ENCODE results near the gene BEAN1. TPM values are rescaled to one million over a fixed set of nuclear protein-coding genes. Genes with fewer than 3 reads are reported as not detected.
A peak's percentile ranks its signal among the peaks of the same experiment; 100 is the strongest.
"Not testable (repeated sequence)": the region's sequence is repeated elsewhere in the genome, so short reads cannot be mapped to it uniquely, and the experiment has no call there.

BEAN1 gene
- total RNA-seq, 2 donors from 2014 or later, result 0.42 to 0.48 TPM

- intact Hi-C loops (cut with DNase I), result no loop called here
- DNase-seq (ENCODE audit: low spot score), result no peak
These were observed 31.8 kb downstream of the BEAN1 start for GRCh38 chr16:66458853-66459252.

DNA sequence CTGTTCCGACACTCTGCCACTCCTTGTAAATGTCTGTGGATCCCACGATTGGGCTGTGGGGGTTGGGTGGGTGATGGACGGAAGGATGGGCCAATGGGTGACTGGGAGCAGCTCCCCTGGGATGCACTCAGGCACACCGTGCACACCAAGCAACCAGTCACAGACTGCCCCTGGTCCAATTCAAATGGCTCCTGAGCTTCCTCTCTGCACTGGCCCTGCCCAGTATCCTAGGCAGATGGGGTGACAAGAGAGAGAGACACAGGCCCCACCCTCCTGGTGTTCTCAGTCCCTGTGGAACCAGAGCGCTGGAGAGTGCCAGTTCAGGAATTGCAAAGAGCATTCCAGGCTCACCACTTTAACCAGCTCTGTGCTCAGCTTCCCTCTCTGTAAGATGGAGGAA, 32.8 kb downstream of the BEAN1 start:
- DNase-seq (ENCODE audit: low spot score), result no peak
- intact Hi-C loops (cut with DNase I), result no loop called here

- DNase-seq (ENCODE audit: low spot score), result no peak
- intact Hi-C loops (cut with DNase I), result no loop called here
These were observed 33.6 kb downstream of the BEAN1 start for GRCh38 chr16:66460703-66461102.

DNA sequence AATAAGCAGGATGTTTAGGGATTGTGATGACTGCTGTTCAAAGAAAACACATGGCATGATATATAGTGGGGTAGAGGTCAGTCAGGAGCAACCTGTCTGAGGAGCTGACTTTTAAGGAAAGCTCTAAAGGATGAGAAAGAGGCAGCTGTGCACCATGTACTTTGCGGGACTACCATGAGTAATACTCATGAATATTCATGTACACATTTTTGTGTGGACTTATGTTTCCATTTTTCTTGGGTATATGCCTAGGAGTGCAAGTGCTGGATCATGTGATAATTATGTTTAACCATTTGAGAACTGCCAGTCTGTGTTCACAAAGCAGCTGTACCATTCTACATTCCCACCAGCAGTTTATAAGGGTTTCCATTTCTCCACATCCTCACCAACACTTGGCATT, 35.8 kb downstream of the BEAN1 start:
- intact Hi-C loops (cut with DNase I), result no loop called here
- no peak for DNase-seq (ENCODE audit: low spot score)

DNA sequence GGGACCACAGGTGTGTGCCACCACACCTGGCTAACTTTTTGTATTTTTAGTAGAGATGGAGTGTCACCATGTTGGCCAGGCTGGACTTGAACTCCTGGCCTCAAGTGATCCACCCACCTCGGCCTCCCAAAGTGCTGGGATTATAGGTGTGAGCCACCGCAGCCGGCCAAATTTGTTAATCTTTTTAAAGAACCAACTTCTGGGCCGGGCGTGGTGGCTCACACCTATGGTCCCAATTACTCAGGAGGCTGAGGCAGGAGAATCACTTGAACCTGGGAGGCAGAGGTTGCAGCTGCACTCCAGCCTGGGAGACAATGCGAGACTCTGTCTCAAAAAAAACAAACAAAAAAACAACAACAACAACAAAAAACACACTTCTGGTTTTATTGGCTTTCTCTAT, 38.9 kb downstream of the BEAN1 start:
- intact Hi-C loops (cut with DNase I); DNase-seq (ENCODE audit: low spot score): not testable (repeated sequence)

DNA sequence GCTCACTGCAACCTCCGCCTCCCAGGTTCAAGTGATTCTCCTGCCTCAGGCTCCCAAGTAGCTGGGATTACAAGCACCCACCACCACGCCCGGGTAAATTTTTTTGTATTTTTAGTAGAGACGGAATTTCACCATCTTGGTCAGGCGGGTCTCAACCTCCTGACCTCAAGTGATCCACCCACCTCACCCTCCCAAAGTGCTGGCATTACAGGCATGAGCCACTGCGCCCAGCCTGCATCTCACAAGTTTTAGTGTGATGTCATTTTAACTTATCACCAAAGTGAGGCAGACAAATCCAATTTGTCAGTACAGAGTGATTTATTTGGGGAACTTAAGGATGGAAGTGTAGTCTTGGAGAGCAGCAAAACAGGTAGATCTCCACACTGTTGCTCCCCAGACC, 39.5 kb downstream of the BEAN1 start:
- DNase-seq (ENCODE audit: low spot score); intact Hi-C loops (cut with DNase I): not testable (repeated sequence)

DNA sequence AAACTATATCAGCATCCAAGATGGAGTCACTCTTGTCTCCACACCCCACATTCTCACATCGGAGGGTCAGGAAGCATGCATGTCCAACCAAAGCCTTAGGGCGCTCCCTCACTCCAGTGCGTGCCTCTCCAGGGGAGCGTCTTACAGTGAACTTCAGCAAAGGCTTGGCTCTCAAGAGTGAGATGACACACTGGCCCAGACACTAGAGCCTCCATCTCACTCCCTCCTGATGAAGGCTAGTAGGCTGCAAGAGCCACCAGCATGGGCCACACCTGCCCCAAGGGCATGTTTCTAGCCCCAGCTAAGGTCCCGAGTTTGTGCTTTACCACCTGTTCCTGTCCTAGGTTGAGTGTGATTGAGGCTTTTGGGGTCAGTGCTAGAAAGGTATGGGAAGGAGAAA, 40.5 kb downstream of the BEAN1 start:
- no peak for DNase-seq (ENCODE audit: low spot score)
- intact Hi-C loops (cut with DNase I), result no loop called here

DNA sequence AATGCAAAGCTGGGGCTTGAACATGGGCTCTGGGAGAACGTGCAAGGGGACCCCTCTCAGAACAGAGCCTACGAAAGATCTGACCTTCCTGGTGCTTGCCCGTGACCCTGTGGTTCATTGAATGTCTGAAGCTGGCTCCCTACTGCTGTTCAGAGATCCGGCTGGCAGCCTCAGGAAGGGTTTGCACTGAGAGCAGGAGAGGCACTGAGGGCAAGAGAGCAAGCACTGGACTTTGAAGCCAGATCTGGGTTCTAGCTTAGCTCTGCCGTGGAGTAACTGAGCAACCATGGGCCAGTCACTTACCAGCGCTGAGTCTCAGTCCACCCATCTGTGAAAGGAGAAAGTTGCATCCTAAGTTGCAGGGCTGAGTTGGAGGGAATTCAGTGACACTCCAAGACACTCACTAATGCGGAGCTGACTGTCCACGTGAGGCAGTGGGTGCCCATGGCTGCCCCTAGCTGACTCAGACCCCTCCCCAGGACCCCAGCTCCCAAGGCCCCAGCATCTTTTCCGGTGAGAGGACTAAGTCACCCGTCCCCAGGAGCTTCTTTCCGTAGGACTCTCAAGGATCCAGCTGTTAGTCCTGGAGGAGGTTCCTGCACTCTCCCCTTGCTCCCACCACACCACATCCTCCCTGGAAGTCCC, 41.3 kb downstream of the BEAN1 start:
- intact Hi-C loops (cut with DNase I), result no loop called here
- DNase-seq (ENCODE audit: low spot score), result peak; percentile 73

DNA sequence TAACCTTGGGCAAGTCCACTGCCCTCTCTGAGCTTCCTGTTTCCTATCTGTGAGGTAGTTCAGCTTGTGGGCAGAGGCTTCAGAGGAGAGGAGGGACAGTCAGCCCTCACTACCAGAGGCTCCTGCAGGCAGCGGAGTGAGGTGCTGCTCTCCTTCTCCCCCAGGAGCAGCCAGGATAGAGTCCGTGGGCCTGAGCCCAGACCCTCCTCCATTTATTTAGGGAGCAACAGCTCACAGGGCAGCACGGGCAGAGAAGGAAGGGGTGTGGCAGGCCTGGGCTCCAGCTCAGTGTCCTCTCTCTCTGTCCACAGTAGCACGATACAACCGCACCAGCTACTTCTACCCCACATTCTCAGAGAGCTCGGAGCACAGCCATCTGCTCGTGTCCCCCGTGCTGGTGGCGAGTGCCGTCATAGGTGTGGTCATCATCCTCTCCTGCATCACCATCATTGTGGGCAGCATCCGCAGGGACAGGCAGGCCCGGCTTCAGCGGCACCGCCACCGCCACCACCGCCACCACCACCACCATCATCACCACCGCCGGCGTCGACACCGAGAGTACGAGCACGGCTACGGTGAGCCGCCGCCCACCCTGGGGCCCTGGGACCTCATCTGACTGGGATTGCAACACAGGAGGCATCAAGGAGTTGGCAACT, 42.3 kb downstream of the BEAN1 start:
- DNase-seq (ENCODE audit: low spot score), result peak; percentile 75

DNA sequence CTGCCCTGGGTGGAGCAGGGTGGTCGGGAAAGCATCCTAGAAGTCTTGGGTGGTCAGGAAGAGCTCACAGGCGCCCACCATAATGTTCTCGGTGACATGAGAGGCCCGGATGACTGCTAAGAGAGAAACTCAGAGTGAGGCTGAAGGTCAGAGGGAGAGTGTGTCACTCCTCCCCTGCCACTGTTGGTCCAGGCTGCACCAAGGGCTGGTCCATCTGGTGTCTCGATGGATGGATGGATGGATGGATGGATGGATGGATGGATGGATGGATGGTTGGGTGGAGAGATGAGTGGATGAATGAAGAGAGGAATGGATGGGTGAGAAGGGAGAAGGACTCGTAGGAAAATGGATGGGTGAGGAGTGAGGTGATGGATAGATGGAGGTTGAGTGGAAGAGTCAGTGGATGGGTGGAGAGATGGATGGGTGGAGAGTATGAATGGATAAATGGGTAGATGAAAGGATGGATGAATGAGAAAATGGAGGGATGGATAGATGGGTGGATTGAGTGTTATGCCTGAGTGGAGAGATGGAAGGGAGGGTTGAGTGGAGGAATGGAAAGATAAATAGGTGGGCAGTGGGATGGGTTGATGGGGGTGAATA, 43.0 kb downstream of the BEAN1 start:
- intact Hi-C loops (cut with DNase I), result no loop called here

More for the DNA sequence above, 42.3 kb downstream of the BEAN1 start:
- intact Hi-C loops (cut with DNase I), result no loop called here

GRCh38 chr16:66470556-66470955, 43.5 kb downstream of the BEAN1 start:
- DNase-seq (ENCODE audit: low spot score), result no peak
- intact Hi-C loops (cut with DNase I), result no loop called here

More for the DNA sequence above, 43.0 kb downstream of the BEAN1 start:
- DNase-seq (ENCODE audit: low spot score), result no peak

GRCh38 chr16:66471264-66471663, 44.2 kb downstream of the BEAN1 start:
- DNase-seq (ENCODE audit: low spot score), result peak; percentile 64
- intact Hi-C loops (cut with DNase I), result no loop called here

GRCh38 chr16:66471716-66472393, 44.8 kb downstream of the BEAN1 start:
- DNase-seq (ENCODE audit: low spot score), result peak; percentile 58
- intact Hi-C loops (cut with DNase I), result no loop called here

- intact Hi-C loops (cut with DNase I), result no loop called here
- peak; percentile 53 for DNase-seq (ENCODE audit: low spot score)
These were observed 46.0 kb downstream of the BEAN1 start for GRCh38 chr16:66473051-66473571.

DNA sequence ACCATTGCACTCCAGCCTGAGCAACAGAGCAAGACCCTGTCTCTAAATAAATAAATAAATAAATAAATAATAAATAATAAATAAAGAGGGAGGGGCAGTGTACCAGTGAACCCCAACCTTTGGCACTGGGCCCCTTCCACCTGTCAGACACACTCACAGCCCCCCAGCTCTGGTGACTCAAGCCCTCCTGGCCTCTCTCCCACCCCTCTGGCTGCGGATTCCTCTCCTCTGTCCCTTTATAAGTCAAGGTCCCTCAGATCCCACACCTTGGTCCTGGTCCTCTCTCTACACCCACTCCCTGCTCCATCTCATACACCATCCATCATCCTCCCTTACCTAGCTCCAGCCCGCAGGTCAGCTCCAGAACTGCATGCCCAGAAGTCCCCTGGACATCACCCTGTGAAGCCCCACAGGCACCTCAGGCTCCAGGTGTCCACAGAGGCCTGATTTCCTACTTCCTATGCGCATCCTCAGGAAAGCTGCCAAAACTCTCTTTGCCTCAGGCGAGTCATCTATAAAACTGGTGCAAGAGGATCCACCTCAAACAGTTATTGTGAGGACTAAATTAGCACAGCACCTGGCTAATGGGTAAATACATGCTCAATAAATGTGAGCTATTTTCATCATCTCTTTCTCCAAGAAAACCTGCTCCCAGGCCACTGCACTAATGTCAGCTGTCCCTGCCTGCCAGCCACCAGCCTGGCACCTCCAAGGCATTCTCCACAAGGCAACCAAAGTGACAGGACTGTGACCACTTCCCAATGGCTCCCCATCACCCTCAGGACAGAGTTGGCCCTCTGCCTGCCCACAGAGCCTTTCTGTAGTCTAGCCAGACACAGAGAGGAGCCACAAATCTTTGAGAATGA, 46.8 kb downstream of the BEAN1 start:
- intact Hi-C loops (cut with DNase I), result no loop called here
- peak; percentile 52 for DNase-seq (ENCODE audit: low spot score)

GRCh38 chr16:66474750-66475199, 47.7 kb downstream of the BEAN1 start:
- intact Hi-C loops (cut with DNase I), result no loop called here
- DNase-seq (ENCODE audit: low spot score), result no peak

DNA sequence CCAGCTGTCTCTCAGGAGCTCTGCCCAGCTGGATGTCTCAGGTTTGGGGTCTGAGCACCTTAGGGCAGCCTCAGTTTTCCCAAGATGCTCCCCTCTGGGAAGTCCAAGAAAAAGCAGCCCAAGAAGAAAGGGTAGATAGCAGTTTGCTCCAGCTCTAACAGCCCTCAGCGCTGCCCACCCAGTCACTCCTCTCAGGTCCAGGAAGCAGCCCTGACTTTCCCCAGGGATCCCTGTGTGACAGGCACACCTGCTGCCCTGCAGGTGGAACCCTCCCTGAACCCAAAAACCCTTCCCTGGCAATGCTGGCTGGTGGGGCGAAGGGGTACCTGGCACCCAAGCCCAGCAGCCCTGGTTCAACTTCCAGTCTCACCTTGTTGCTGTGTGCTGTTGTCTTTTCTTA, 48.1 kb downstream of the BEAN1 start:
- intact Hi-C loops (cut with DNase I), result no loop called here
- DNase-seq (ENCODE audit: low spot score), result no peak

DNA sequence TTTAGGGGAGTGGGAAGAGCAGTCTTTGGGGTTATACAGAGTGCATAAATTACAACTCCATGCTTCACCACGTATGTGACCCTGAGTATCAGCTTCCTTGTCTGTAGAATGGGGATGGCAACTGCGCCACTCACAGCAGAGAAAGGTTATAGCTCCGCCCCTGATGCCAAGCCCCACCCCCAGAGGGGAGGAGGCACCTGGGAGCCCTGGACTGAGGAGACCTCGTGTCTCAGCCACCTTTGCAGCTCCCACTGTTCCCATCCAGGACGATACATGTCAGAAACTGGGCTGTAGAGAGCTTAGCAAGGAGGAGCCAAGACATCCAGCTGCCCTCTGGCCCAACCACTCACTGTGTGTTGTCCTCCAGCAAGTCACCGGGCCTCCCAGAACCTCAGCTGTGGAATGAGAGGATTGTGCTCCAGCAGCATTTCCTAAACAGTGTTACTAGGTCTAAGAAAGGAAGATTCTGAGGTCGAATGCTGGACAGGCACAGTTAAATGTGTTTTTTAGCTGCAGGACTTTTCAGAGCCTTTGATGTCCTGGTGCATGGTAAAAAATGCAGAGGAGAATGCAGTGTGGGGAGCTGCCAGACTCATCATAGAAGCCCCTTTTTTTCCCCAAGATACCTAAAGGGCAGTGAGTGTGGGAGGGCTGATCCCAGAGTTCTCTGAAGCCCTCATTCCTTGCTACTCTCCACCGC, 49.4 kb downstream of the BEAN1 start:
- no peak for DNase-seq (ENCODE audit: low spot score)
- intact Hi-C loops (cut with DNase I), result no loop called here

All from posterior vena cava (tissue), 2 donors.